Measurements from ENCODE around the gene NBAS. TPM values are rescaled to one million over a fixed set of nuclear protein-coding genes. Genes with fewer than 3 reads are reported as not detected.
"Not testable (repeated sequence)": the region's sequence is repeated elsewhere in the genome, so short reads cannot be mapped to it uniquely, and the experiment has no call there.

Gene NBAS
- polyA plus RNA-seq, 6 donors from 2014 or later, result 5.4 to 16.4 (median 12.7) TPM

DNA sequence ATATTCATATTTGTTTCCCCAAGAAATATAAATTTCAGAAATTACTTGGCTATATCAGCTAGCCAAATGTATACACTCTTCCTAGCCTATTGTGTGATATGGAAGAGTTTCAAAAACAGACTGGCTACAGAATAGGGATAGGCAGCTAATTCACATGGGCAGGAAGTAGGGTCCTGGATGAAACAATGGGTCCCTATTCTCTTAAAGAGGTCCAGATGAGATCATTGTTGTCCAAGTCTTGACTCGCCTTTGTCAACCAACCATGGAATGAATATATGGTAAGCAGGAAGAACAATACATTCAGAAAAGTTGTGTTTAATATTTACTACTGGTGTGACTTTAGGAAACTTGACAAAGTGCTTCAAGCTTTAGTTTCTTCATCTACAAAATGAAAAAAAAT lies 319.9 kb downstream of the NBAS start:
- ATAC-seq (ENCODE audit: low read depth in 2 of 2), result no peak
- peaks cover 0 to 2% (median 0%) of the 10 kb centered on the region in 7 donors for H3K9me3 Mint-ChIP-seq
- H3K36me3 Mint-ChIP-seq, result peaks cover 18 to 25% of the 10 kb centered on the region in 2 donors

DNA sequence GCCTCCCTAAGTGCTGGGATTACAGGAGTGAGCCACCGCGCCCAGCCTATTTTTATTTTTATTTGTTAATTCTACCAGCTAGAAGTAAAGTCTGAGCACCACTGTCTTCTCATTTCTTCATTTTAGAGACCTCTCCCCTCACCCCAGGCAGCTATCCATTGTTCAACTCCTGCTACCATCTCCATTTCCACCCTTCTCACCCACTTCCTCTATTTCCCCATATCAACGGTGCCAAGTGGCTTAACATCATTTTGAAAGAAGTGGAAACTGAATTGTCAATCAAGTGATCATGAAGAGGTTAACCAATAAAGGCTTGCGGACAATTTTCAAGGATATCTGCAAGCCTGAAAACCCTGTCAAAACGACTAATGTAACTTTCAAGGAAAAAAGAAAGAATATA lies 323.1 kb downstream of the NBAS start:
- no peak for ATAC-seq (ENCODE audit: low read depth in 2 of 2)
- no peaks in the 10 kb centered on the region for H3K27me3 Mint-ChIP-seq
- peaks cover 15 to 32% of the 10 kb centered on the region in 2 donors for H3K36me3 Mint-ChIP-seq
- H3K4me1 Mint-ChIP-seq, result no peaks in the 10 kb centered on the region
- peak overlapping the region in 1 of 6 donors; percentile 18 for H3K27ac Mint-ChIP-seq
- no peak for DNase-seq
- H3K9me3 Mint-ChIP-seq, result peaks cover 0 to 2% (median 0%) of the 10 kb centered on the region in 7 donors
- no peak overlapping the region for H3K4me3 Mint-ChIP-seq

More for the DNA sequence above, 319.9 kb downstream of the NBAS start:
- DNase-seq, result no peak
- Mint-ChIP-seq H3K27ac (no peak overlapping the region), H3K27me3 (no peaks in the 10 kb centered on the region), H3K4me1 (peaks cover 0 to 5% (median 0%) of the 10 kb centered on the region in 3 donors), H3K4me3 (no peak overlapping the region)

DNA sequence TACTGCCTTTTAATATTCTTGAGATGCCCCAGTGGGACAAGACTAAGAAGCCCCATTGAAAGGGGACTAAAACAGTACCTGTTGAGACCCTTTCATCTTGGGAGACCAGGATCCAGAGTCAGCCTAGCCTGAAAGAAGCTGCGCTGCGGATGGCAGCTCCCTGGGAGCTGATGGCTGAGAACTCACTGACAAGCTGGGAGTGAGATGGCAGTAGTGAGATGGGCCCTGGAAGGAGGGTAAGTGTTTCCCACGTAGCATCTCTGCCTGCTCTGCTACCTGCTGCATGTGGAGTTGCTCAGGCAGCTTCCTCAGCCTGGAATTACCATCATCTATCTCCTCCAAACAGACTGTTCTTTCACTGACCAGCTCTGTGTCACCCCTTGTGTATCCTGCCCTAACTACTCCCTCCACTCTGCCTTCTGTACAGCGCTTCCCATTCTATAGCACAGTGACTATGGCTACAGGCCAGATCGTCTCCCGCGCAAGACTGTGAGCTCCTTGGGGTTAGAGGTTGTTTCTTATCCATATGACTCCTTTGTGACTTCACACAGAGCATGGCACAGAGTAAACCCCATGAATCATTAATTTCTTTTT lies 330.4 kb downstream of the NBAS start:
- ATAC-seq (ENCODE audit: low read depth in 2 of 2) (no peak), DNase-seq (no peak)
- peaks cover 38 to 51% of the 10 kb centered on the region in 2 donors for H3K36me3 Mint-ChIP-seq
- no peak overlapping the region for H3K4me3 Mint-ChIP-seq
- no peaks in the 10 kb centered on the region for H3K27me3 Mint-ChIP-seq
- peak overlapping the region in 1 of 6 donors; percentile 50 for H3K27ac Mint-ChIP-seq
- peaks cover 0 to 4% (median 0%) of the 10 kb centered on the region in 7 donors for H3K9me3 Mint-ChIP-seq
- H3K4me1 Mint-ChIP-seq, result no peaks in the 10 kb centered on the region

GRCh38 chr2:15226661-15227060 lies 334.5 kb downstream of the NBAS start:
- Mint-ChIP-seq H3K4me1 (no peaks in the 10 kb centered on the region), H3K36me3 (peaks cover 49 to 54% of the 10 kb centered on the region in 2 donors), H3K27ac (no peak overlapping the region), H3K9me3 (peaks cover 0 to 4% (median 0%) of the 10 kb centered on the region in 7 donors), H3K4me3 (no peak overlapping the region), H3K27me3 (no peaks in the 10 kb centered on the region)
- no peak for DNase-seq
- no peak for ATAC-seq (ENCODE audit: low read depth in 2 of 2)

GRCh38 chr2:15225131-15225530 lies 336.0 kb downstream of the NBAS start:
- ATAC-seq (ENCODE audit: low read depth in 2 of 2), result no peak
- Mint-ChIP-seq H3K36me3 (peaks cover 44% of the 10 kb centered on the region in 2 donors), H3K4me3 (no peak overlapping the region), H3K4me1 (no peaks in the 10 kb centered on the region), H3K9me3 (peaks cover 0 to 5% (median 0%) of the 10 kb centered on the region in 7 donors), H3K27ac (peak overlapping the region in 1 of 6 donors; percentile 24), H3K27me3 (no peaks in the 10 kb centered on the region)
- no peak for DNase-seq

- H3K4me3 Mint-ChIP-seq, result no peak overlapping the region
- H3K9me3 Mint-ChIP-seq, result peaks cover 0 to 5% (median 0%) of the 10 kb centered on the region in 7 donors
- no peak overlapping the region for H3K27ac Mint-ChIP-seq
- H3K4me1 Mint-ChIP-seq, result no peaks in the 10 kb centered on the region
- H3K36me3 Mint-ChIP-seq, result peaks cover 43 to 44% of the 10 kb centered on the region in 2 donors
- DNase-seq (no peak), ATAC-seq (ENCODE audit: low read depth in 2 of 2) (no peak)
- H3K27me3 Mint-ChIP-seq, result no peaks in the 10 kb centered on the region
Measured at GRCh38 chr2:15224641-15225040, 336.5 kb downstream of the NBAS start.

- no peak overlapping the region for H3K4me3 Mint-ChIP-seq
- H3K36me3 Mint-ChIP-seq, result peaks cover 42 to 44% of the 10 kb centered on the region in 2 donors
- H3K9me3 Mint-ChIP-seq, result peaks cover 0 to 5% (median 0%) of the 10 kb centered on the region in 7 donors
- no peaks in the 10 kb centered on the region for H3K4me1 Mint-ChIP-seq
- no peaks in the 10 kb centered on the region for H3K27me3 Mint-ChIP-seq
- no peak for ATAC-seq (ENCODE audit: low read depth in 2 of 2)
- H3K27ac Mint-ChIP-seq, result no peak overlapping the region
- no peak for DNase-seq
Measured at GRCh38 chr2:15223887-15224286, 337.2 kb downstream of the NBAS start.

- H3K27ac Mint-ChIP-seq, result no peak overlapping the region
- H3K4me3 Mint-ChIP-seq, result no peak overlapping the region
- H3K27me3 Mint-ChIP-seq, result no peaks in the 10 kb centered on the region
- no peaks in the 10 kb centered on the region for H3K4me1 Mint-ChIP-seq
- DNase-seq, result no peak
- H3K9me3 Mint-ChIP-seq, result peaks cover 0 to 4% (median 0%) of the 10 kb centered on the region in 7 donors
- ATAC-seq (ENCODE audit: low read depth in 2 of 2), result no peak
- peaks cover 34 to 39% of the 10 kb centered on the region in 2 donors for H3K36me3 Mint-ChIP-seq
Measured at GRCh38 chr2:15222856-15223255, 338.3 kb downstream of the NBAS start.

GRCh38 chr2:15220603-15221002 lies 340.5 kb downstream of the NBAS start:
- DNase-seq, result no peak
- no peak for ATAC-seq (ENCODE audit: low read depth in 2 of 2)
- Mint-ChIP-seq H3K27ac (no peak overlapping the region), H3K4me1 (no peaks in the 10 kb centered on the region), H3K27me3 (no peaks in the 10 kb centered on the region), H3K36me3 (peaks cover 30 to 36% of the 10 kb centered on the region in 2 donors), H3K4me3 (no peak overlapping the region), H3K9me3 (peaks cover 0 to 3% (median 0%) of the 10 kb centered on the region in 7 donors)

DNA sequence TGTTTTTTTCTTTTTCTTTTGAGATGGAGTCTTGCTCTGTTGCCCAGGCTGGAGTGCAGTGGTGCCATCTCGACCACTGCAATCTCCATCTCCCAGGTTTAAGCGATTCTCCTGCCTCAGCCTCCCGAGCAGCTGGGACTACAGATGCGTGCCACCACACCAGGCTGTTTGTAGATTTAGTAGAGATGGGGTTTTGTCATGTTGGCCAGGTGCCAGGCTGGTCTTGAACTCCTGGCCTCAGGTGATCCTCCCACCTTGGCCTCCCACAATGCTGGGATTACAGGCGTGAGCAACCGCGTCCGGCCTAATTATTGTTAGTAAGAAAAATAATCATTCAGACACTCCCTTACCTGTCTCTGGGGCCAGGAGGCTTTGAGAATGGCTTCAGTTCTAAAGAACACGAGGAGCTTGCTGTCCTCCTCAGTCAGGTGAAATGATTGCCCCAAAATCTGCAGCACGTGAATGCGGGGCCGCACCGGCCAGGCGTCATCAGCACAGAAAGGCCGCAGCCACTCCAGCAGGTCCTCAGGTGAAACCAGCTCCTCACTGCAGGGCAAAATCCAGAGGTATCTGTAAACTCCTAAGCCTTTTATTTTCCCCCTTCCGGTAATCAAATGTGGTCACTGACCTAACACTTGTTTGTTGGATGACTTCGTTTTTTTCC lies 342.6 kb downstream of the NBAS start:
- Mint-ChIP-seq H3K27ac (no peak overlapping the region), H3K27me3 (no peaks in the 10 kb centered on the region), H3K4me1 (no peaks in the 10 kb centered on the region), H3K36me3 (peaks cover 26 to 30% of the 10 kb centered on the region in 2 donors), H3K4me3 (no peak overlapping the region), H3K9me3 (peaks cover 0 to 5% (median 0%) of the 10 kb centered on the region in 7 donors)
- DNase-seq (no peak), ATAC-seq (ENCODE audit: low read depth in 2 of 2) (no peak)

GRCh38 chr2:15212249-15212648 lies 348.9 kb downstream of the NBAS start:
- Mint-ChIP-seq H3K36me3 (peaks cover 77 to 80% of the 10 kb centered on the region in 2 donors), H3K27ac (peak overlapping the region in 1 of 6 donors; percentile 23), H3K27me3 (no peaks in the 10 kb centered on the region), H3K4me1 (no peaks in the 10 kb centered on the region), H3K9me3 (peaks cover 7 to 23% (median 15%) of the 10 kb centered on the region in 7 donors), H3K4me3 (no peak overlapping the region)
- ATAC-seq (ENCODE audit: low read depth in 2 of 2) (no peak), DNase-seq (no peak)

DNA sequence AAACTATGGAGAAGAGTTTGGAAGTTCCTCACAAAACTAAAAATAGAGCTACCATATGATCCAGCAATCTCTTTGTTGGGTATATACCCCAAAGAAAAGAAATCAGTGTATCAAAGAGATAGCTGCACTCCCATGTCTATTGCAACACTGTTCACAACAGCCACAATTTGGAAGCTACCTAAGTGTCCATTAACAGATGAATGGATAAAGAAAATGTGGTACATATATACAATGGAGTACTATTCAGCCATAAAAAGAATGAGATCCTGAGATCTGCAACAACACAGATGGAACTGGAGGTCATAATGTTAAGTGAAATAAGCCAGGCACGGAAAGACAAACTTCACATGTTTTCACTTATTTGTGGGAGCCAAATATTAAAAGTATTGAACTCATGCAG lies 350.6 kb downstream of the NBAS start:
- not testable (repeated sequence) for H3K27ac Mint-ChIP-seq; H3K4me1 Mint-ChIP-seq; H3K4me3 Mint-ChIP-seq; DNase-seq; ATAC-seq (ENCODE audit: low read depth in 2 of 2); H3K27me3 Mint-ChIP-seq
- Mint-ChIP-seq H3K36me3 (peaks cover 76 to 83% of the 10 kb centered on the region in 2 donors), H3K9me3 (peaks cover 7 to 23% (median 16%) of the 10 kb centered on the region in 7 donors)

GRCh38 chr2:15206419-15206818 lies 354.7 kb downstream of the NBAS start:
- H3K4me3 Mint-ChIP-seq, result no peak overlapping the region
- H3K9me3 Mint-ChIP-seq, result peaks cover 1 to 18% (median 11%) of the 10 kb centered on the region in 7 donors
- H3K36me3 Mint-ChIP-seq, result peaks cover 62 to 67% of the 10 kb centered on the region in 2 donors
- H3K27ac Mint-ChIP-seq, result peak overlapping the region in 1 of 6 donors; percentile 83
- no peak for DNase-seq
- no peak for ATAC-seq (ENCODE audit: low read depth in 2 of 2)
- no peaks in the 10 kb centered on the region for H3K4me1 Mint-ChIP-seq
- no peaks in the 10 kb centered on the region for H3K27me3 Mint-ChIP-seq

DNA sequence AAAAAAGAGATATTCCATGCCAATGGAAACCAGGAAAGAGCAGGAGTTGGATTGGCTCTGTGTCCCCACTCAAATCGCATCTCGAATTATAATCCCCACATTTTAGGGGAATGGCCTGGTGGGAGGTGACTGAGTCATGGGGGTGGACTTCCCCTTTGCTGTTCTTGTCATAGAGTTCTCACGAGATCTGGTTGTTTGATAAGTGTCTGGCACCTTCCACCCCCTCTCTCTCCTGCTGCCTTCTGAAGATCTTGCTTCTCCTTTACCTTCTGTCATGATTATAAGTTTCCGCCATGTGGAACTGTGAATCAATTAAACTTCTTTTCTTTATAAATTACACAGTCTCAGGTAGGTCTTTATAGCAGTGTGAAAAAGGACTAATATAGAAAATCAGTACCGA lies 355.6 kb downstream of the NBAS start:
- Mint-ChIP-seq H3K27me3 (no peaks in the 10 kb centered on the region), H3K4me1 (no peaks in the 10 kb centered on the region), H3K9me3 (peaks cover 0 to 16% (median 8%) of the 10 kb centered on the region in 7 donors), H3K27ac (peak overlapping the region in 1 of 6 donors; percentile 74), H3K36me3 (peaks cover 55 to 62% of the 10 kb centered on the region in 2 donors), H3K4me3 (no peak overlapping the region)
- DNase-seq, result no peak
- no peak for ATAC-seq (ENCODE audit: low read depth in 2 of 2)
